Transverse colon (tissue), 4 donors: Measurements from ENCODE around the gene RHOV. TPM values are rescaled to one million over a fixed set of nuclear protein-coding genes. Genes with fewer than 3 reads are reported as not detected.
A peak's percentile ranks its signal among the peaks of the same experiment; 100 is the strongest.

Experiments used
- DNase-seq: peaks from one replicate; pipeline ENCODE4 v3.0.0-alpha.2; 2019
- H3K27ac ChIP-seq, 4 donors: fragments of 200-600 bp; sonication (generic); 2 replicates each; pipeline ENCODE4 v1.5.1; 2016 to 2018; ENCODE audit warnings: inconsistent platforms in 4 of 4
- H3K27me3 ChIP-seq: fragments of 200-600 bp; sonication (generic); 2 replicates; pipeline ENCODE4 v1.5.1; 2017; ENCODE audit warnings: inconsistent platforms
- H3K36me3 ChIP-seq, 4 donors: fragments of 200-600 bp; sonication (generic); 2 replicates each; pipeline ENCODE4 v1.5.1; 2017 to 2019; ENCODE audit warnings: inconsistent platforms in 4 of 4
- H3K4me1 ChIP-seq, 4 donors: fragments of 200-600 bp; sonication (generic); 2 replicates each; pipeline ENCODE4 v1.5.1; 2017 to 2020; ENCODE audit warnings: inconsistent platforms in 4 of 4
- H3K4me3 ChIP-seq, 4 donors: fragments of 200-600 bp; sonication (generic); 1 replicate in 1 of 4; 2 replicates in 3 of 4; pipeline versions ENCODE4 v1.5.1 to v1.6.1; 2017 to 2019; ENCODE audit warnings: inconsistent platforms in 4 of 4
- H3K9me3 ChIP-seq, 2 donors: fragments of 200-600 bp; sonication (generic); 2 replicates each; pipeline ENCODE4 v1.5.1; 2017 to 2019; ENCODE audit warnings: inconsistent platforms in 2 of 2
- CTCF ChIP-seq, 5 experiments: fragments of 200-600 bp in 3 of 5; fragments of 450-650 bp in 2 of 5; sonication (generic) in 3 of 5; IDR thresholded peaks; 1 replicate in 2 of 5; 2 replicates in 3 of 5; pipeline ENCODE4 v1.5.1; 2016 to 2017; ENCODE audit warnings: antibody characterized with exemption in 5 of 5, inconsistent platforms in 3 of 5, mild to moderate bottlenecking in 2 of 5, moderate library complexity in 1 of 5
- EP300 ChIP-seq: sonication (generic); formaldehyde crosslinking; IDR thresholded peaks from one replicate; pipeline ENCODE4 v1.6.1; 2017; ENCODE audit warnings: antibody characterized with exemption, low read depth
- POLR2A ChIP-seq: fragments of 450-650 bp; IDR thresholded peaks from one replicate; pipeline ENCODE4 v1.6.1; 2016; ENCODE audit warnings: antibody characterized with exemption, mild to moderate bottlenecking, moderate library complexity
- POLR2AphosphoS5 ChIP-seq, 3 donors: sonication (generic); formaldehyde crosslinking; IDR thresholded peaks; one replicate each; pipeline ENCODE4 v1.6.1; 2016; ENCODE audit warnings: antibody characterized with exemption in 3 of 3
- WGBS, 2 donors: methylation state at CpG; one replicate each; pipeline ENCODE4 v1.1.5; 2018; ENCODE audit warnings: low coverage in 1 of 2; 5-methylcytosine and 5-hydroxymethylcytosine counted together
- in situ Hi-C, 4 donors: fragments of 200-750 bp; cut with MboI; loops; one replicate each; pipeline versions ENCODE4 v1.15.0 to v1.15.1; 2017; ENCODE audit warnings: low sequenced_read_pairs in 3 of 4, low pct_ligation_motif_present in 1 of 4, low pct_unique_long_range_greater_than_20kb in 1 of 4
- intact Hi-C: fragments of 100-400 bp; cut with DNase I; formaldehyde crosslinking; loops from one replicate; pipeline ENCODE4 v1.15.1; 2023; ENCODE audit warnings: low total_unique reads
- small RNA-seq, 4 donors: library from RNA; depleted of rRNA; stranded (forward); fragments of <200 nt; gene quantifications; one replicate each; pipeline ENCODE3, GENCODE V24; 2016
- total RNA-seq, 4 donors: library from RNA; depleted of rRNA; stranded (reverse); fragments of >200 nt; gene quantifications; one replicate each; pipeline ENCODE4 v1.1.0, GENCODE V29; 2016

RHOV gene
- total RNA-seq, 4 donors from 2014 or later: 2.7 to 6.7 (median 4.0) TPM

GRCh38 chr15:40826423-40827075 lies 47.5 kb downstream of the RHOV start:
- no peak for TF ChIP-seq POLR2A
- TF ChIP-seq EP300: no peak
- no peak for TF ChIP-seq POLR2AphosphoS5 (IDR thresholded peaks at IDR 0.05)
- no peak for TF ChIP-seq CTCF (IDR thresholded peaks at IDR 0.05)
- Histone ChIP-seq H3K36me3 (no peaks in the 10 kb centered on the region), H3K4me1 (peaks cover 0 to 37% (median 23%) of the 10 kb centered on the region in 4 donors), H3K27me3 (no peaks in the 10 kb centered on the region), H3K9me3 (no peaks in the 10 kb centered on the region), H3K27ac (peak overlapping the region; percentile 89 to 92 (median 89)), H3K4me3 (peak overlapping the region in 2 of 4 donors; percentile 38 to 57)
- intact Hi-C loops (no loop called here), in situ Hi-C loops (no loop called here)
- DNase-seq: no peak
- 63% methylated on average over 4 of the region's 4 CpGs for WGBS, 2 donors

GRCh38 chr15:40825661-40826422 lies 48.2 kb downstream of the RHOV start:
- H3K4me1 ChIP-seq: peaks cover 0 to 37% (median 23%) of the 10 kb centered on the region in 4 donors
- in situ Hi-C loops: no loop called here
- H3K36me3 ChIP-seq: no peaks in the 10 kb centered on the region
- no peaks in the 10 kb centered on the region for H3K9me3 ChIP-seq
- peak overlapping the region; percentile 89 to 92 (median 89) for H3K27ac ChIP-seq
- 38 to 50% methylated on average over 2 to 5 of the region's 5 CpGs for WGBS, 2 donors
- peak overlapping the region in 1 of 4 donors; percentile 57 for H3K4me3 ChIP-seq
- intact Hi-C loops: no loop called here
- peak; percentile 80 for DNase-seq
- H3K27me3 ChIP-seq: no peaks in the 10 kb centered on the region
- TF ChIP-seq EP300 (no peak), POLR2A (peak; percentile 75), CTCF (IDR thresholded peaks at IDR 0.05) (no peak), POLR2AphosphoS5 (IDR thresholded peaks at IDR 0.05) (peak; percentile 41 to 88 (median 88))

GRCh38 chr15:40823572-40824343 lies 50.3 kb downstream of the RHOV start:
- H3K27ac ChIP-seq: peak overlapping the region; percentile 89 to 92 (median 89)
- H3K4me3 ChIP-seq: no peak overlapping the region
- WGBS, 2 donors: 41% methylated on average over 1 of the region's 1 CpG; no CpG with 5 or more reads in 1 of the 2 donors
- H3K9me3 ChIP-seq: no peaks in the 10 kb centered on the region
- no peaks in the 10 kb centered on the region for H3K27me3 ChIP-seq
- TF ChIP-seq POLR2AphosphoS5 (IDR thresholded peaks at IDR 0.05) (no peak), POLR2A (no peak), CTCF (IDR thresholded peaks at IDR 0.05) (peak in 2 of 5 experiments; percentile 40 to 45)
- DNase-seq: no peak
- H3K4me1 ChIP-seq: peaks cover 0 to 29% (median 18%) of the 10 kb centered on the region in 4 donors
- intact Hi-C loops (no loop called here), in situ Hi-C loops (no loop called here)
- H3K36me3 ChIP-seq: no peaks in the 10 kb centered on the region

Small RNA genes lying within 50 kb of the gene (small RNA-seq; reads per million reads assigned to genes)
- gene AC025166.1: 0 reads per million in 4 donors

Other genes with a start within 250 kb of the RHOV start
- 10 to 100 TPM in 1 of 4 donors, 1 to 10 TPM in 3; 1.1 to 31.6 (median 1.8) TPM for gene RAD51, start 179.1 kb downstream of the RHOV start, total RNA-seq
- gene RMDN3, start 119.0 kb downstream of the RHOV start, total RNA-seq: 100 to 1,000 TPM in 1 of 4 donors, 10 to 100 TPM in 3; 16.5 to 131 (median 32.7) TPM
- 10 to 100 TPM; 22.5 to 58.5 (median 46.5) TPM for gene GCHFR, start 110.2 kb downstream of the RHOV start, total RNA-seq
- gene C15orf62, start 104.3 kb downstream of the RHOV start, total RNA-seq: under 1 TPM in 2 of 4 donors, not detected in 2; 0.14 to 0.32 TPM
- 10 to 100 TPM; 61.2 to 91.6 (median 69.9) TPM for gene ZFYVE19, start 67.1 kb downstream of the RHOV start, total RNA-seq
- 10 to 100 TPM in 3 of 4 donors, 1 to 10 TPM in 1; 6.0 to 56.9 (median 22.3) TPM for gene DNAJC17, start 66.8 kb downstream of the RHOV start, total RNA-seq
- gene PPP1R14D, start 45.5 kb downstream of the RHOV start, total RNA-seq: 100 to 1,000 TPM in 3 of 4 donors, 10 to 100 TPM in 1; 19.5 to 256 (median 144) TPM
- 100 to 1,000 TPM; 285 to 729 (median 580) TPM for gene SPINT1, start 30.2 kb downstream of the RHOV start, total RNA-seq
- gene VPS18, start 20.2 kb upstream of the RHOV start, total RNA-seq: 10 to 100 TPM; 18.3 to 58.7 (median 21.0) TPM
- gene DLL4, start 55.1 kb upstream of the RHOV start, total RNA-seq: 10 to 100 TPM in 2 of 4 donors, 1 to 10 TPM in 2; 1.5 to 14.2 (median 10.2) TPM
- gene CHAC1, start 79.2 kb upstream of the RHOV start, total RNA-seq: 1 to 10 TPM in 3 of 4 donors, under 1 TPM in 1; 0.60 to 6.7 (median 2.5) TPM
- 10 to 100 TPM; 21.8 to 69.1 (median 29.8) TPM for gene INO80, start 242.0 kb upstream of the RHOV start, total RNA-seq